Endothelial cell (in vitro differentiated cells): ENCODE results near the gene ZFAND2B. TPM values are rescaled to one million over a fixed set of nuclear protein-coding genes. Genes with fewer than 3 reads are reported as not detected.
A peak's percentile ranks its signal among the peaks of the same experiment; 100 is the strongest.

Source experiments
- DNase-seq: peaks from one replicate; pipeline ENCODE4 v3.0.0; 2021; ENCODE audit warnings: low spot score
- H3K27ac Mint-ChIP-seq: one replicate; pipeline ENCODE4 v1.8.0; 2021; ENCODE audit warnings: mixed read lengths, inconsistent platforms; ENCODE audit not compliant: unreplicated experiment
- H3K27me3 Mint-ChIP-seq: one replicate; pipeline ENCODE4 v1.8.0; 2021; ENCODE audit warnings: mild to moderate bottlenecking, moderate library complexity, mixed read lengths, inconsistent platforms; ENCODE audit not compliant: unreplicated experiment
- H3K36me3 Mint-ChIP-seq: one replicate; pipeline ENCODE4 v1.8.0; 2021; ENCODE audit warnings: mild to moderate bottlenecking, low read depth, mixed read lengths, inconsistent platforms; ENCODE audit not compliant: unreplicated experiment
- H3K4me1 Mint-ChIP-seq: one replicate; pipeline ENCODE4 v1.8.0; 2021; ENCODE audit warnings: mild to moderate bottlenecking, mixed read lengths, inconsistent platforms; ENCODE audit not compliant: unreplicated experiment
- H3K4me3 Mint-ChIP-seq: one replicate; pipeline ENCODE4 v1.8.0; 2021; ENCODE audit warnings: mild to moderate bottlenecking, mixed read lengths, inconsistent platforms; ENCODE audit not compliant: unreplicated experiment
- H3K9me3 Mint-ChIP-seq: one replicate; pipeline ENCODE4 v1.8.0; 2021; ENCODE audit warnings: mixed read lengths, inconsistent platforms; ENCODE audit not compliant: unreplicated experiment
- CTCF ChIP-seq: fragments of 200-600 bp; sonication (generic); IDR thresholded peaks from one replicate; pipeline ENCODE4 v1.5.0; 2021; ENCODE audit warnings: antibody characterized with exemption; ENCODE audit not compliant: unreplicated experiment
- total RNA-seq: library from RNA; stranded (reverse); fragmentation: NEBNext Ultra II Directional; extraction: Animal tissue kit (Norgen Biotek cat#: 25700); gene quantifications from one replicate; pipeline ENCODE4 v1.2.1, GENCODE V29; 2021; ENCODE audit not compliant: unreplicated experiment

The ZFAND2B gene
- total RNA-seq, 1 donor from 2014 or later, result 39.7 TPM

- H3K27me3 Mint-ChIP-seq, result peaks cover 7% of the 10 kb centered on the region
- no peaks in the 10 kb centered on the region for H3K9me3 Mint-ChIP-seq
- TF ChIP-seq CTCF, result no peak
- H3K4me1 Mint-ChIP-seq, result peaks cover 10% of the 10 kb centered on the region
- H3K36me3 Mint-ChIP-seq, result peaks cover 35% of the 10 kb centered on the region
- no peak for DNase-seq
- no peak overlapping the region for H3K27ac Mint-ChIP-seq
- H3K4me3 Mint-ChIP-seq, result peak overlapping the region; percentile 16
Measured at GRCh38 chr2:219234331-219234730, 27.7 kb downstream of the ZFAND2B start.

GRCh38 chr2:219243291-219243761, 36.7 kb downstream of the ZFAND2B start:
- DNase-seq, result no peak
- H3K27ac Mint-ChIP-seq, result peak overlapping the region; percentile 26
- H3K4me1 Mint-ChIP-seq, result peaks cover 13% of the 10 kb centered on the region
- peaks cover 15% of the 10 kb centered on the region for H3K27me3 Mint-ChIP-seq
- H3K4me3 Mint-ChIP-seq, result no peak overlapping the region
- TF ChIP-seq CTCF, result no peak
- H3K9me3 Mint-ChIP-seq, result no peaks in the 10 kb centered on the region
- no peaks in the 10 kb centered on the region for H3K36me3 Mint-ChIP-seq

- DNase-seq, result no peak
- no peak for TF ChIP-seq CTCF
- Mint-ChIP-seq H3K4me3 (peak overlapping the region; percentile 96), H3K27ac (peak overlapping the region; percentile 98), H3K36me3 (peaks cover 6% of the 10 kb centered on the region), H3K27me3 (peaks cover 14% of the 10 kb centered on the region), H3K4me1 (peaks cover 26% of the 10 kb centered on the region), H3K9me3 (no peaks in the 10 kb centered on the region)
Measured at GRCh38 chr2:219244789-219245147, 38.2 kb downstream of the ZFAND2B start.

GRCh38 chr2:219245148-219245898, 38.7 kb downstream of the ZFAND2B start, which contains the start of the genes GLB1L and STK16:
TSS of gene GLB1L (minus strand) at chr2:219245444. CDS start at chr2:219243573, 1,871 bp downstream.
TSS of gene STK16 (plus strand) at chr2:219245479. CDS start at chr2:219246000, 521 bp downstream.
- no peak for TF ChIP-seq CTCF
- H3K27ac Mint-ChIP-seq, result peak within 1 kb of the TSS; percentile 98

GRCh38 chr2:219245899-219246230, 39.3 kb downstream of the ZFAND2B start:
- peaks cover 14% of the 10 kb centered on the region for H3K27me3 Mint-ChIP-seq
- TF ChIP-seq CTCF, result no peak
- H3K9me3 Mint-ChIP-seq, result no peaks in the 10 kb centered on the region
- peaks cover 9% of the 10 kb centered on the region for H3K36me3 Mint-ChIP-seq
- peak overlapping the region; percentile 96 for H3K4me3 Mint-ChIP-seq
- DNase-seq, result no peak
- peak overlapping the region; percentile 98 for H3K27ac Mint-ChIP-seq
- peaks cover 26% of the 10 kb centered on the region for H3K4me1 Mint-ChIP-seq

More at GRCh38 chr2:219245148-219245898, 38.7 kb downstream of the ZFAND2B start, which contains the start of the genes GLB1L and STK16:
- H3K4me3 Mint-ChIP-seq, result peak within 1 kb of the TSS; percentile 96
- H3K4me1 Mint-ChIP-seq, result peaks cover 26% of the 10 kb centered on the region
- H3K9me3 Mint-ChIP-seq, result no peaks in the 10 kb centered on the region
- peaks cover 14% of the 10 kb centered on the region for H3K27me3 Mint-ChIP-seq
- DNase-seq, result peak; percentile 95
- peaks cover 6% of the 10 kb centered on the region for H3K36me3 Mint-ChIP-seq
